ENCODE data around the gene SYCE3.
A peak's percentile ranks its signal among the peaks of the same experiment; 100 is the strongest.

- TF ChIP-seq CTCF (conservative IDR thresholded peaks at IDR 0.05 in 1 of 2, IDR thresholded peaks at IDR 0.05 in 1 of 2; ENCODE audit: extremely low read depth in 1 of 2, insufficient read depth in 1 of 2, low read depth in 1 of 2, low read length in 2 of 2) (peak; percentile 75 to 92), EZH2 (IDR thresholded peaks at IDR 0.05; ENCODE audit: borderline replicate concordance, low read length) (no peak)
Observed at GRCh38 chr22:50562523-50563412, at the start of gene SYCE3.

Data from mammary epithelial cell (primary cell).